Gastroesophageal sphincter (tissue), 4 donors: ENCODE measurements around the gene PGAP3. TPM values are rescaled to one million over a fixed set of nuclear protein-coding genes. Genes with fewer than 3 reads are reported as not detected.

ENCODE experiments used
- ATAC-seq: fragments of 150-250 bp; one replicate; pipeline ENCODE4 v1.9.1; 2016; ENCODE audit warnings: mild to moderate bottlenecking, moderate library complexity
- H3K27ac ChIP-seq, 4 donors: fragments of 200-600 bp; sonication (generic) in 3 of 4; 1 replicate in 3 of 4; 2 replicates in 1 of 4; pipeline ENCODE4 v1.5.1; 2016 to 2019
- H3K27me3 ChIP-seq: fragments of 200-600 bp; sonication (generic); one replicate; pipeline ENCODE4 v1.5.1; 2019
- H3K36me3 ChIP-seq, 2 donors: fragments of 200-600 bp; sonication (generic); one replicate each; pipeline ENCODE4 v1.5.1; 2019; ENCODE audit warnings: control low read depth in 1 of 2
- H3K4me1 ChIP-seq, 3 donors: fragments of 200-600 bp; sonication (generic); 1 replicate in 2 of 3; 2 replicates in 1 of 3; pipeline ENCODE4 v1.5.1; 2016 to 2019; ENCODE audit warnings: control low read depth in 2 of 3
- H3K4me3 ChIP-seq, 2 donors: fragments of 200-600 bp; sonication (generic); one replicate each; pipeline ENCODE4 v1.5.1; 2019; ENCODE audit warnings: mild to moderate bottlenecking in 1 of 2, moderate library complexity in 1 of 2
- H3K9me3 ChIP-seq, 3 donors: fragments of 200-600 bp; sonication (generic); one replicate each; pipeline ENCODE4 v1.5.1; 2017 to 2019; ENCODE audit warnings: control low read depth in 2 of 3
- CTCF ChIP-seq, 4 experiments: fragments of 200-600 bp in 2 of 4; fragments of 450-650 bp in 2 of 4; sonication (generic) in 1 of 4; IDR thresholded peaks; one replicate each; pipeline ENCODE4 v1.5.1; 2017 to 2019; ENCODE audit warnings: antibody characterized with exemption in 4 of 4, mild to moderate bottlenecking in 2 of 4, moderate library complexity in 2 of 4
- EP300 ChIP-seq: sonication (generic); formaldehyde crosslinking; IDR thresholded peaks from one replicate; pipeline ENCODE4 v1.6.1; 2017; ENCODE audit warnings: antibody characterized with exemption, mild to moderate bottlenecking
- POLR2A ChIP-seq, 2 donors: fragments of 450-650 bp; IDR thresholded peaks; one replicate each; pipeline ENCODE4 v1.6.1; 2017; ENCODE audit warnings: antibody characterized with exemption in 2 of 2, mild to moderate bottlenecking in 2 of 2, moderate library complexity in 1 of 2
- POLR2AphosphoS5 ChIP-seq: sonication (generic); formaldehyde crosslinking; IDR thresholded peaks from one replicate; pipeline ENCODE4 v1.6.1; 2017; ENCODE audit warnings: antibody characterized with exemption
- WGBS, 2 donors: methylation state at CpG; one replicate each; pipeline ENCODE4 v1.1.5; 2018; ENCODE audit warnings: low coverage in 1 of 2; 5-methylcytosine and 5-hydroxymethylcytosine counted together
- total RNA-seq, 4 donors: library from RNA; depleted of rRNA; stranded (reverse); fragments of >200 nt; gene quantifications; one replicate each; pipeline ENCODE4 v1.1.0, GENCODE V29; 2016

The PGAP3 gene
- total RNA-seq, 4 donors from 2014 or later = 9.9 to 13.6 (median 11.1) TPM

DNA sequence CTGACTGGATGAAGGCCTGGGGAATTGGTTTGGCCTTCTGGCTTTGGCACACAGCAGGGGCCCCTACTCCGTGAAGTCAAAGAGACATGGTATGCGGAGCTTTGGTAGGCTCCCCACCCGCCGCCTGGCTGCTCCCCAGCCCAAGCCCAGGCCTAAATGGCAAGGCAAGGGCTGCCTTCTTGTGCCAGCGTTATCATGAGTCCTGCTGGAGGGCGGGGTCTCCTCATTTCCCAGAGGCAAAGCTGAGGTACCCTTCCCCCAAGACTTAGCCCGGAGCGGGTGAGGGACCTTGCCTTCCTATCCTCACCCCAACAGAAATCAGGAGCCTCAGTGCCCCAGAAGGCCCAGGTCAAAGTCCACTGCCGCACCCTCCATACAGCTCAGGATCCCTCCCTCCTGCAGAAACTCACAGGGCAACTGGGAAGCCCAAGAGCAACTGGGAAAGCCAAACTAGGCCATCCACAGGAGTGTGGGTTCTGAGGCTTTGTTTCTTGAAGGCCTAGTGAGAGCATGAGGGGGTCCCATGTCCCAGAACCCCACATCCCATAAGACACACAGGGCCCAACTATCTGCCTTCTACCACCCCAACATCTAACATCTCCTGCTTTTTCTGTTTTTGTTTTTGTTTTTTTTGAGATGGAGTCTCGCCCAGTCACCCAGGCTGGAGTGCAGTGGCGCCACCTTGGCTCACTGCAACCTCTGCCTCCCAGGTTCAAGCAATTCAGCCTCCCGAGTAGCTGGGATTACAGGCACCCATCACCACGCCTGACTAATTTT lies 9.3 kb downstream of the PGAP3 start:
- peaks cover 0 to 43% of the 10 kb centered on the region in 2 donors for H3K36me3 ChIP-seq

DNA sequence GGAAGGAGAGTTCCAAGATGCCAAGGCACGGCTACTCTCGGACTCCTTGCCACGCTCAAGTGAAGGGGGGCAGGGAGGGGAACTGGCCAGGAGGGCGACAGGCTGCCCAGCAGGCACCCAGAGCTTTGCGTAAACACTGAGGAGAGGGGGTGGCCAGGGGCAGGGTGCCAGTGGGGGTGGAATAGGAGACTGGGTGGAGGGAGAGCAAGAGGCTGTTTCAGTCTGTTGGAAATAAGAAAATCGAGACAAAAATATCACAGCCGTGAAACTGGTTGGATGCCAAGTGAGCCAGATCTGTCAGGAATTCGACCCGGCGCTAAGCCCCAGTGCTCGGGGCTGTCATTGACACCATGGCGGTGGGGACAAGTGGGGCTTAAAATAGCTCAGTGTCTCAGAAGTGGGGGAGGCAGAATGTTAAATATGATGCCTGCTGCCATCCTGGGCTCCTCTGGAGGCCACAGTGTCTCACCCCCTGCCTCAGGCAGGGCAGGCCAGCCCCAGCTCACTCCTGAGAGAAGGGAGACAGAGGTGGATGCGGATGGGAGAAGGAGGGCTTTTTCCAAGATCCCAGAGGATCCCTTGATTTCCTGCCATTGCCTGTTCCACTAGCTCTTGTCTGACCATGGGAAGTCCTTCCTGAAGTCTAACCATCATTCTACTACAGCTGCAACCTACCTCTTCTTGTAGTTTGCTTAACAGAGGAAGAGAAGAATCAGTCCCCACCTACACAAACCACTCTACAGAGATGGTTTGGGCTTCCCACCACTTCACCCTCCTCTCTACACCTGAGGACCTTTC lies 10.1 kb downstream of the PGAP3 start:
- Histone ChIP-seq H3K9me3 (no peaks in the 10 kb centered on the region), H3K4me1 (peaks cover 0 to 37% (median 17%) of the 10 kb centered on the region in 3 donors), H3K27ac (peak overlapping the region; percentile 4 to 75 (median 62)), H3K36me3 (peaks cover 0 to 36% of the 10 kb centered on the region in 2 donors), H3K4me3 (no peak overlapping the region), H3K27me3 (no peaks in the 10 kb centered on the region)
- ATAC-seq = peak; percentile 52
- TF ChIP-seq EP300 (no peak), POLR2A (IDR thresholded peaks at IDR 0.05) (no peak), CTCF (IDR thresholded peaks at IDR 0.05) (no peak), POLR2AphosphoS5 (no peak)
- 29 to 30% methylated on average over 8 to 10 of the region's 13 CpGs for WGBS, 2 donors

More for the DNA sequence above, 9.3 kb downstream of the PGAP3 start:
- H3K4me1 ChIP-seq = peaks cover 0 to 37% (median 17%) of the 10 kb centered on the region in 3 donors
- H3K4me3 ChIP-seq = no peak overlapping the region
- WGBS, 2 donors = 83 to 100% methylated on average over 2 of the region's 13 CpGs
- no peaks in the 10 kb centered on the region for H3K9me3 ChIP-seq
- no peaks in the 10 kb centered on the region for H3K27me3 ChIP-seq
- peak overlapping the region; percentile 4 to 75 (median 62) for H3K27ac ChIP-seq
- ATAC-seq = no peak
- TF ChIP-seq EP300 = no peak
- TF ChIP-seq POLR2A (IDR thresholded peaks at IDR 0.05) = no peak
- TF ChIP-seq CTCF (IDR thresholded peaks at IDR 0.05) = no peak
- TF ChIP-seq POLR2AphosphoS5 = no peak

GRCh38 chr17:39677072-39677471 lies 10.8 kb downstream of the PGAP3 start:
- Histone ChIP-seq H3K4me1 (peaks cover 0 to 38% (median 17%) of the 10 kb centered on the region in 3 donors), H3K27ac (peak overlapping the region in 3 of 4 donors; percentile 55 to 75 (median 70)), H3K36me3 (peaks cover 0 to 33% of the 10 kb centered on the region in 2 donors), H3K9me3 (no peaks in the 10 kb centered on the region), H3K27me3 (no peaks in the 10 kb centered on the region), H3K4me3 (no peak overlapping the region)
- no peak for ATAC-seq
- no peak for TF ChIP-seq POLR2A (IDR thresholded peaks at IDR 0.05)
- 46 to 100% methylated on average over 2 to 5 of the region's 8 CpGs for WGBS, 2 donors

DNA sequence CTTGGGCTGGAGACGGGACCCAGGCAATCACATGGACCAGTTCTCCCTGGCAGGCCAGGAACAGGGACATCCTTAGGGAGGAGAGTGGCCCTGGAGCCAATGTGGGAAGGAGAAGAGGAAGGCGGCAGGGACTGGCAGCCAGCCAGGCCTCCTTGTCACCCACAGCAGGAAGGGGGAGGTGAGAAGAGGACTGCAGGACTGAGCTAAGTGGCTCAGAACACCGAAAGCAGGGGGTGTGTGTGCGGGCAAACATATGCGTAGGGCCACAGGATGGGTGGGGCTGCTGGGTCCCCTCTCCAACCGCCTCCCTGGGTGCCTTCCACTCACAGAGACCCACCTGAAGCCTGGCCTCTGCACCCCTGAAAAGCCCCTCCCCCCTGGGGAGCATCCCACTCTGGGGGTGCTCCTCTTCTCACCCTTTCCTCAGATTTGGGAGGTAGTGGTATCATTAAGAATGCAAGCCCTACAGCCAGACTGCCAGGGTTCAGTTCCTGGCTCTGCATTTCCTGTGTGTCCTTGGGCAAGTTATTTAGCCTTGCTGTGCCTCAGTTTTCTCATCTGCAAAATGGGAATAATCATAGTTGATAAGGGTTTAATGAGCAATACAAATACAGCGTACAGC lies 11.5 kb downstream of the PGAP3 start:
- peak; percentile 14 for ATAC-seq
- Histone ChIP-seq H3K4me3 (no peak overlapping the region), H3K36me3 (peaks cover 0 to 28% of the 10 kb centered on the region in 2 donors), H3K4me1 (peaks cover 0 to 46% (median 17%) of the 10 kb centered on the region in 3 donors), H3K27me3 (peaks cover 7% of the 10 kb centered on the region), H3K9me3 (no peaks in the 10 kb centered on the region), H3K27ac (peak overlapping the region in 1 of 4 donors; percentile 5)
- 70% methylated on average over 2 of the region's 7 CpGs; no CpG with 5 or more reads in 1 of the 2 donors for WGBS, 2 donors
- TF ChIP-seq POLR2A (IDR thresholded peaks at IDR 0.05) = no peak
- no peak for TF ChIP-seq EP300
- TF ChIP-seq CTCF (IDR thresholded peaks at IDR 0.05) = no peak
- no peak for TF ChIP-seq POLR2AphosphoS5
